GM18526 (cell line): ENCODE results near the gene CFAP47.

Source experiments
- POLR2A ChIP-seq: IDR thresholded peaks from 3 replicates; pipeline ENCODE4 v1.6.1; 2011; ENCODE audit not compliant: insufficient read length; ENCODE audit errors: extremely low read depth

Gene CFAP47

DNA sequence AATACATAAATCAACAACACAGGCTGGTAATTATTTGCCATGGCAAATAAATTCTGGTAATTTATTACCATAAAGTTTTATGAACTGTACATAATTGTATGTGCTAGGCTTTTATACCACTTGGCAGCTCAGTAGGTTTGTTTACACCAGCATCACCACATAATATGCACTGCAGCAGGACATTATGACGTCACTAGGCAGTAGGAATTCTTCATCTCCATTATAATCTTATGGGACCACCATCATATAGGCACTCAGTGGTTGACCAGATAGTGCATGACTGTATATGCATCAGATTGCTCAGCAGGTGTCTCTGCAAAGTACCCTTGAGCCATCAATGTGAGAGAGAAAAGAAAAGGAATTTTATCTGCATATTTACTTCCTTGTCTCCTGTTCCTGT is 295.4 kb downstream of the CFAP47 start:
- TF ChIP-seq POLR2A, result no peak

DNA sequence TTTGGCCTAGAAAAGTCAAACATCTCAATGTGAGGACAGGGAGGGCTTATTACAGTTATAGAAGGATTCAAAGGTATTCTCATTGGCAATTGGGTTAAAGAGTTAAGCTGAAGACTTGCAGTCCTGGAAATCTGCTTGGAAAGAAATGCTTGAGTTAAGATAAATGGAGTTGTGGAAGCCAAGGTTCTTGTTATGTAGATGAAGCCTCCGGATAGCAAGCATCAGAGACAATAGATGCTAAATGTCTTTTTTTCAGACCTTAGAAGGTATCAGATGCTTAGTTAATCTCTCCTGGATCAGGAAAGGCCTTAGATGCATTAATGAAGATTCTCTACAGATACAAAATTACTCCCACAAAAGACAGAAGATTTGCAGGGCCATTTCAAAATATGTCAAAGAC is 299.3 kb downstream of the CFAP47 start:
- TF ChIP-seq POLR2A, result no peak

DNA sequence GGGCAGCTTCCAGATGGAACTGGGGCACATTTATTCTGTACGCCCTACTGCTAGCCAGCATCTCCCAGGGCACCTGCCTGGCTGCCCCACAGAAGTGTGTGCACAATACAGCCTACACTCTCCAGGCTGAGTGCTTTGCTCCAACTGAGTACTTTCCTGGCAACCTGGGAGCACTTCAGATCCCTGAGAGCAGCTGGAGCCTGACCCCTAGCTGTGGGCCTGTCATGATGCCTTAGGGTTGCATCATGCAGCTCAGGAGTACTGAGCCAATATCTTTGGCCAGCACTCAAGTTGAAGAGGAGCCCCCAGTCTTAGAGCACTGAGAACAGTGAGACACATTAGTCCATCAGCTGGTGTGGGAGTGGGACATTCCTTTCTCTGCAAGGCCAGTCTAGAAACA is 321.9 kb downstream of the CFAP47 start:
- no peak for TF ChIP-seq POLR2A

DNA sequence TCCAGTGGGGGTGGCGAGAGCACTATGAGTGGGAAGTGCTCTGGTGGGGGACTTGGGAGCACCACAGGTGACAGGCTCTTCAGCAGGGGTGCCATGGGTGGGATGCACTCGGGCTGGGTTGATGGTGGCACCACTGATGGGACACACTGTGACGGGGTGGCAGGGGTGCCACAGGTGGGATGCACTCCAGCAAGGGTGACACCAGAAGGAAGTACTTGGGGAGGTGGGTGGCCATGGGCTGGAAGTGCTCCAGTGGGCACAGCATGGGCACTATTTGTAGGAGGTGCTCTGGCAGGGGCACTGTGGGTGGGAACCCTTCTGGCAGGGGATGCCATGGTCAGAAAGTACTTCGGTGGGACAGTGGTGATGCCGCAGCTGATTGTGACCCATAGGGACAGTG is 346.6 kb downstream of the CFAP47 start:
- no peak for TF ChIP-seq POLR2A

DNA sequence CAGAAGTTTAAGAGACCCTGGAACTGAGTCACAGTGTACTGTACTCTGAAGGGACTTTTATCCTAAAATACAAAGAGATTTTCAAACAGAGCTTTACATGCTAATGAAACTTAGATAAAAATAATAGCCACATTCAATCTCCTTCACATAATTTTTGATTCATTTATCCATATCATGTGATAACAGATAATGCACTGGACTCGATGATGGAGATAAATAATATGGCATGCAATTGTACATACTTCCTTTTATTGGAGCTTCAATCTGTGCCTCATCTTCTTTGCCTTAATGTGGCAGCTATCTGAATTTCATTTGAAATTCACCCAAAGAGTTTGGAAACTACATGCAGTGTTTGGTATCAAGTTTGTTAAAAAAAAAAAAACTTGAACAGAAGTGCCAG is 390.6 kb downstream of the CFAP47 start:
- TF ChIP-seq POLR2A, result no peak

DNA sequence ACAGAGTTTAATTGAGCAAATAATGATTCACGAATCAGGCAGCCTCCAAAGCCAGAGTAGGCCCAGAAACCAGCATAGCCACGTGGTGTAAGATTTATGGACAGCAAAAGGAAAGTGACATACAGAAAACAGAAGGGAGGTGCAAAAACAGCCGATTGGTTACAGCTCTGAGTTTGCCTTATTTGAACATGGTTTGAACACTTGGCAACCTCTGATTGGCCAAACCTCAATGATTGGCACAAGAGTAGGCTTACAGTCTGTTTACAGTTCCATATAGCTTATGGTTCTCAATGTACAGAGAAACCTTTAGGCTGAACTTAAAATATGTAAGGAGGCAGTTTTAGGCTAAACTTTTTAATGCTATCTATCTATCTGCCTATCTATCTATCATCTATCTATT is 394.8 kb downstream of the CFAP47 start:
- no peak for TF ChIP-seq POLR2A

DNA sequence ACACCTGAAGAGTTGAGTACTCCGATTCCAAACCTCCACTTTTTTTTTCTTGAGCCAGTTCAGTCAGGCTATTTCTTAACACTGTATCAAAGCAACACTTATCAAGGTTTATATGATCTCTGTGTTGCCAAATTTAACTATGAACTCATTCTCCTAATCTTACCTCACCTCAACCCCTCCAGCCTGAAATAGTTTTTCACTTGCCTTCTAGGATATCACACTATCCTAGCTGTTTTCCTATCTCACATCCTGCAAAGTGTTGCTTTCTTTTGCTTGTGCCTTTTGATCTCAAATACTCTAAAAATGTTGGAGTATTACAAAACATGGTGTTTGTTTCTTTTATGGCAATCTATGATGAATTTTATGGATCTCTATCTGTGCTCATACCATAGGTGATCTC is 415.0 kb downstream of the CFAP47 start:
- no peak for TF ChIP-seq POLR2A

DNA sequence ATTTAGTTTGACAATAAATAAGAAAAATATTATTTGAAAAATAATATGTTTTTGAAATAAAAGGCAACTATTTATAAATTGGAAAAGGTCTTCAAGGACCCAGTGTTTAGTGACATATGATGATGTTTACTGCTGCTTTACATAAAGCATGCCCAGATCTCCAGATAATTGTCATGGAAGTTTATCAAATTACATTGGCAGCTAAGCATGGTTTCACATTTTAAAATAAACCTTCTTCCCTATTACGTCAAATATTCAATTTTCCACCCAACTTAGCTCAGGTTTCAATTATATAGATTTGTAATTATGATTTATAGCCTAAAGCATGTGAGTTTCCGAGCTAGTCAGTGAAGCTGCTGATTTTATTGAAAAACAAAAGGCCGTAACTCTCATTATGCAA is 417.2 kb downstream of the CFAP47 start:
- no peak for TF ChIP-seq POLR2A

DNA sequence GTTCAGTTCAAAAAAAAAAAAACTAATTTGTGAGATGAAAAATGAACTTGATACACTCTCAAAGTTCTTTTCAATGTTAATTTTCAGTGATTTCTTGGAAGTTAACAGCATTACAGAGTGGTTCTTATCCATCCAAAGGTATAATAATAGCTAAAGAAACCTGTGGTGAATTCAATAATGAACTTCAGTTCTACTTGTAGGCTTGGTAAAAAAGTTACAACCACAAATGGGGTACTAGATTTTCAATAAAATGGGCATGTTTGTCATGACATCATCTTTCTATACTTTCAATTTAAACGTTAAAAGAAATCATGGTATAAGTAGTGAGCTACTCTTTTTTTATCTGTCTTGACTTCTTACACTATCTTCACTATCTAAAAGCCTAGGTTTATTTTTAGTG is 424.8 kb downstream of the CFAP47 start:
- no peak for TF ChIP-seq POLR2A

DNA sequence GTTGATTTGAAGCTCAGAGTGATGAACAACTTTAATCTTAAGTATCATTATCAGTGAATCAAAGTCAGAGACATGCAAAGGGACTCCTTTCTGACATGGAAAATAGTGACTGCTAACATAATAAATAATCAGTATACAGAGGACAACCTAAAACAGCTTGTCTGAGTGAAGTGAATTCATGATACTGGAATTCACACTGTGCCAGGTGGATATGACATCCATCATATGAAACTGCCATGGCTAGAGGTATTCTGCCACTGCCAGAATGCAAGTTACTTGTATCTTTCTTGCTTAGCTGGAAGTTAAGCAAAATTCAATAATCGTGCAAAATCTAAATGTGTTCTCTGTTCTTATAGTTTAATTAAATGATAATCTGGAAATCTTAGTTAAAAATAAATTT is 429.0 kb downstream of the CFAP47 start:
- no peak for TF ChIP-seq POLR2A

DNA sequence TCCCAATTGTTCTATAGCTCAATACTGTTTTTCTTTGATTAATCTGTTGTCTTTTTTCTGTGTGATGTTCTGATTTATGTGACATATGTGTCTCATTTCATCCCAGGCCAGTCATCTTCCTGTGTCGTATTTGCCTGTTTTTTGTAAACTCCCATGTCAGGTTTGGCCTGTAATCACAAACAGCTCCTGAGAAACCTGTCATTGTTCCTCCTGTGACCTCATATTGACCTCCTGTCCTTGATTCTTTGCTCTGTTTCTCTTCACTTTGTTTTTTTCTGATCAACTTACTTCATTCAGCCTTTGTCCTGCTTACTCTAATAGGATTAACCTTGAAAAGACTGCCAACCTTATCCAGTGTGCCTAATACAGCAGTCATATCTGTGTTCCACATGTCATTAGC is 438.3 kb downstream of the CFAP47 start:
- no peak for TF ChIP-seq POLR2A

DNA sequence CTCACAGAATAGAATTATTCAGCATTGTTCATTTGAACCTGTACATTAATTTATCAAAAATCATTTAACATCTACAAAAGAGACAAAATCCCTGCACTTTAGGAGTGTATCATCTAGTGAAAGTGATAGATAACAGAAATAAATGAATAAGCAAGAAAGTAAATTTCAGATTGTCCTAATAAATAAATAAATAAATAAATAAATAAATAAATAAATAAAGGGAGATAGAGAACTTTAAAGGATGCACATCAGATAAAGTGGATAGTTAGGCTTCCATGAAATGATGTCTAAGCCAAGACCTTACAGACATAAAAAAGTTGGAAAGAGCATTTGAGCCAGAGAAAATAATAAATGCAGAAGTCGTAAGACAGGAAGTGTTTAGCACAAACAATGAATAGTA is 444.7 kb downstream of the CFAP47 start:
- no peak for TF ChIP-seq POLR2A

DNA sequence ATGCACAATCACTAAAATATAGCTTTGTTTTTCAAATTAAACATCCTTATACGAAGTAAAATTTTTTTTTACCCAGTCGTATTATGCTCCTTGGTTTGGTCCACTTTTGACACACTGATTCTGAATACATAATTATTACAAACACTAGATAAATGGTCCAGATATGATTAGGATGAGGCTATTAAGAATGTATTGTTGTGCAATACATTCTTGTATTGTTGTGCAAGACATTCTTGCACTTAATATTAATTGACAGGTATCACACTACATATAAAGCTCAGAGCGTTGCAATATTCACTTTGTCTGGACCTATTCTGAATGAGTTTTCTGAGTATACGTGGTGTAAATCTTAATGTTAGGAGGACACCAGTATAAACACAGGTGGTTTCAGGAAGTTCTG is 464.0 kb downstream of the CFAP47 start:
- no peak for TF ChIP-seq POLR2A

DNA sequence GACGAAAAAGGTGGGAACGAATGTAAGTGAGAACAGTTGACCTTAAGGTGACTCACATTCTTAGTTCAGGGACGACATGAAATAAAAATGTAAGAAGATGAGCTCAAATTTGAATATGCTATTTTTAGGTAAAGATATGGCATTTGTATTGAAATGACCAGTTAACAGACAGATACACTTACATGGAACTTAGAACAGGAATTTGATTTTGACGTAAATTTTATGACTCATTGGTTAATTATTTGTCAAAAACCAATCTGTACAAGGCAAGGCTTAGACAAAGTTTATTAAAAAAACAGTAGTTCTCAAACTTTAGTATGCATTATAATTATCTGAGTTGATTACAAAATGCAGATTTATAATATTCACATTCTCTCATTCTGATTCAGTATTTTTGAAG is 469.4 kb downstream of the CFAP47 start:
- no peak for TF ChIP-seq POLR2A

DNA sequence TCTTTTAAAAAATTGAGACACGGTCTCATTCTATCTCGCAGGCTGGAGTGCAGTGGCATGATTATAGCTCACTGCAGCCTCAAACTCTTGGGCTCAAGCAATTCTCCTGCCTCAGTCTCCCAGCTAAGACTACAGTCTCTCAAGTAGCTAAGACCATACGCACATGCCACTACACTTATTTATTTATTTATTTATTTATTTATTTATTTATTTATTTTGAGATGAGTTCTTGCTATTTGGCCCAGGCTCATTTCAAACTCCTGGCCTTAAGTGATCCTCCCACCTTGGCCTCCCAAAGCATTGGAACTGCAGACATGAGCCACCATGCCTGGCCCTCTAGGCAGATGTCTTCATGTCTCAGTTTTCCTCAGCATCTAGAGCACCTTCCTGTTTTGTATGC is 482.2 kb downstream of the CFAP47 start:
- TF ChIP-seq POLR2A, result no peak

DNA sequence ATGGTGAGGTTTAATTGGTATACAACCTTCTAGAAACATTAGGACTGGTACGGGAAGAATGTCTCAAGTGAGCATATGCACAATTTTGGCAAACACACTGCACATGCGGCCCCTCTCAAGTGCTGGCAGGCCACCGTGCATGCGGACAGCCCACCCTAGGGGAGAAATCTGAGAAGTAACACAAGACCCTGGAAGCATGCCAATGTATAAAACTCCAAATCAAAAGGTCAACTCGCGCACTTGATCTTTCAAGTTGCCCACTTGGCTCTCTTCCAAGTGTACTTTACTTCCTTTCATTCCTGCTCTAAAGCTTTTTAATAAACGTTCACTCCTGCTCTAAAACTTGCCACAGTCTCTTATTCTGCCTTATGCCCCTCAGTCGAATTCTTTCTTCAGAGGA is 488.3 kb downstream of the CFAP47 start:
- no peak for TF ChIP-seq POLR2A

DNA sequence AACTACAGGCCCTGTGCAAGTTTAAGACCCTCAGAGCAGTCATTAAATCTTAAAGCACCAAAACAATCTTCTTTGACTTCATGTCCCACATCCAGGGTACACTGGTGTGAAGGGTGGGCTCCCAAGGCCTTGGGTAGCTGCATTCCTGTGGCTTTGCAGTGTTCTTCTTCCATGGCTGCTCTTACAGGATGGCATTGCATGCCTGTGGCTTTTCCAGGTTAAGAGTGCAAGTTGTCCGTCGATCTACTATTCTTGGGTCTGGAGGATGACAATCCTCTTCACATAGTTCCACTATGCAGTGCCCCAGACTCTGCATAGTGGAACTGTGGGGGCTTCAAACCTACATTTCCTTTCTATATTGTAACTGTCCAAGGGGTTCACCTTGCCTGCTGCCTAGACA is 494.5 kb downstream of the CFAP47 start:
- TF ChIP-seq POLR2A, result no peak

DNA sequence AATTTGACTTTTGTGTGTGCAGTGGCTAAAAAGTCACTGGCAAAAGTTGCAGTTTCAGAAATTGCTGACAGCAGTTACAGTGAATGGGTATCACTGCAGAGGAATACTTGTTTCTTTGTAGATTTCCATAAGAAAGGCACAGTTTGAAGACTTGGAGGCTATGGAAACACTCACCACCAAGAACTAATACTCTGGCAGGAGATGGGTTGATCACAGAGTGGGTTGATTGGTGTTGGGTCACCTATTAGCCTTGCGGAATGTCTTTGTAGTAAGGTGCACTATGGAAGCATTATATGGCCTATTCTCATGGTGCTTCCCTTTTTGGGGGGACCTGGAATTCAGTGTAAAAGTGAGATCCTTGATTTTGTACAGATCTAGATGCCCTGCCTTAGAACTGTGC is 502.8 kb downstream of the CFAP47 start:
- no peak for TF ChIP-seq POLR2A
